Measurements from ENCODE around the gene CAPN3.
"Not testable (repeated sequence)": the region's sequence is repeated elsewhere in the genome, so short reads cannot be mapped to it uniquely, and the experiment has no call there.

The CAPN3 gene

DNA sequence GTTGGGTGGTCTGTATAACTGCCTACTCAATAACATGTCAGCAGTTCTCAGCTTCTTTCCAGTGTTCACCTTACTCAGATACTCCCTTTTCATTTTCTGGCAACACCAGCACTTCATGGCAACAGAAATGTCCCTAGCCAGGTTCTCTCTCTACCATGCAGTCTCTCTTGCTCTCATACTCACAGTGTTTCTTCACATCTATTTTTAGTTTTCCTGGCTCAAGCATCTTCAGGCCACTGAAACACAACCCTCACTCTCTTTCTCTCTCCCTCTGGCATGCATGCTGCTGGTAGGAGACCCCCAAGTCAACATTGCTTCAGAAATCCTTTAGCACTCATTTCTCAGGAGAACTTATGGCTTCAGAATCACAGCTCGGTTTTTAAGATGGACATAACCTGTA lies at the start of gene CAPN3:
Gene CAPN3 (plus strand): TSS at position 253 of the 400 bp plus-strand sequence. CDS start 305 bp downstream, outside the sequence.
- DNase-seq, result no peak

- no peak for DNase-seq
These were observed 45.8 kb upstream of the CAPN3 start for GRCh38 chr15:42313463-42313862.

DNA sequence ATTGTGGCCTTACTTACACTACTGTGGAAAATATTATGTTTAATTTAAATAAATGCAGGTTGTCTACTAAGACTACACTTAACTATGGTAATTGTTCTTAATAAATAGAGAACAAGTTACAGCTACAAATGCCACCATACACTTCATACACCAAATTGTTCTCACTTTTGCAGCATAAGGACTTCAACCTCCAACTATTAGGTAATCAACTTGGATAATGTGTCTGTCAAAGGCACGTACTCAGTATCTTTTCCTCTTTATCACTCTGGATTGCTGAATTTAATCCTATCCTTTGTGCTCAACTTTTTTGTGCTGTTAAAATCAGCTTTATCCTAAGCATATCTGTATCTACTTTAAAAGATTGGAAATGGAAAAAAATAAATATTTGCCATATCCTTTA lies 44.5 kb upstream of the CAPN3 start:
- no peak for DNase-seq

DNA sequence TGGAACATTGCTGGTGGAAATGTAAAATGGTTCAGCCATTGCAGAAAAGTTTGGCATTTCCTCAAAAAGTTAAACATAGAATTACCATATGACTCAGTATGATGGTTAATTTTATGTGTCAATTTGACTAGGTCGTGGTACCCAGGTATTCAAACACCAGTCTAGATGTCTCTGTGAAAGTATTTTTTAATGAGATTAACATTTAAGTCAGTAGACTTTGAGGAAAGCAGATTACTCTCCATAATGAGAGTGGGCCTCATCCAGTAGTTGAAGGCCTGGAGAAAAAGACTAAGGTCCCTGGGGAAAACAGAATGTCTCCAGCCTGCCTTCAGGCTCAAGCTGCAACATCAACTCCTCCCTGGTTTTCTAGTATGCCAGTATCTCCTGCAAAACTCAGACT lies 43.8 kb upstream of the CAPN3 start:
- DNase-seq, result no peak

- not testable (repeated sequence) for DNase-seq
These were observed 43.0 kb upstream of the CAPN3 start for GRCh38 chr15:42316282-42316805.

- DNase-seq, result no peak
These were observed 40.1 kb upstream of the CAPN3 start for GRCh38 chr15:42319206-42319605.

- no peak for DNase-seq
These were observed 35.0 kb upstream of the CAPN3 start for GRCh38 chr15:42324308-42324707.

DNA sequence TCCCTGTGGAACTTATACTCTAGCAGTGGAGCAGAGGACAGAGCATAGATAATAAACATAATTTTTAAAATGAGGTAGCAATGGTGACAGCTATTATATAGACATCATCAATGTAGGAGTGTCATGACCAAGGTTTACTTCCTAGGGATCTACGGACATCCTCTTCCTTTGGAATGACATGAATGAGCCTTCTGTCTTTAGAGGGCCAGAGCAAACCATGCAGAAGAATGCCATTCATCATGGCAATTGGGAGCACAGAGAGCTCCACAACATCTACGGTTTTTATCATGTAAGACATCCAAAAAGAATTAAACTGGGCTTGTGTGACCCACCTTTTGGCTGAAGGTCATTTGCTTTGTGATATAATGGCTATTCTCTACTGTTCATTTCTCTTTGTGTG lies 30.1 kb upstream of the CAPN3 start:
- DNase-seq, result no peak

DNA sequence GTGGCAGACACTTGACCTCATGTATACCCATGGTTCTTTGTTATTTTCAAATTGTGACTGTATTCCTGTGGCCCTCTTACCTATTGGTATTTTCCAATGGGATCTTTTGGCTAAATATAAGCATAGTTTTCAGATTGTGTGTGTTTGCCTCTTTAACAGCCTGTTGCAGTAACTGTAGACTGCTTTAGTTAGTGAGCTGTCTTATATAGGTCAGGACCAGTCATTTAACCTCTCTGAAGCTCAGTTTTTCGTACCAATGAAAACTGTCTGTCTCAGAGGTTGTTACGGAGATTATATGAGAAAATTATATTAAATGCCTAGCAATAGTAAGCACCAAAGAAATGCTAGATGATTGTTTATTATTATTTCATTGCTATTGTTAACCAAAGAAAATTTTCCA lies 29.3 kb upstream of the CAPN3 start:
- no peak for DNase-seq

DNA sequence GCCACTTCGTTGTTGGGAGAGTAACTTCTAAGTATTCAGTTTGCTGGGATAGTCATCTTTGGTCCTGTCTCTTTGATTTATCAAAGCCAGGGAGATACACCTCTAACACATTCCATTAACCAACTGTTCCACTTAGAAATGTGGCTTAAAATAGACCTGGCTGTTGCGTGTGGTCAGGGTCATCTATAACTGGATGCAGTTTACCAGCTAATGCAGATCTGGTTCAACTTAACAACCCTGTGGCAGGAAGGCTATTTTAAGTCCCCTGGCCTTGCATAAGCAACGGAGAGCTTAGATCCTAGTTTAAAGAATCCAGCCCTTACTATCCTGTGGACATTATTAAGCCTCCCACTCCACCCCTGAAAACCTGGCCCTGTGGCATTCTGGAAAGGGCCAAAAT lies 28.1 kb upstream of the CAPN3 start:
- DNase-seq, result no peak

GRCh38 chr15:42332331-42332730 lies 27.0 kb upstream of the CAPN3 start:
- DNase-seq, result no peak

DNA sequence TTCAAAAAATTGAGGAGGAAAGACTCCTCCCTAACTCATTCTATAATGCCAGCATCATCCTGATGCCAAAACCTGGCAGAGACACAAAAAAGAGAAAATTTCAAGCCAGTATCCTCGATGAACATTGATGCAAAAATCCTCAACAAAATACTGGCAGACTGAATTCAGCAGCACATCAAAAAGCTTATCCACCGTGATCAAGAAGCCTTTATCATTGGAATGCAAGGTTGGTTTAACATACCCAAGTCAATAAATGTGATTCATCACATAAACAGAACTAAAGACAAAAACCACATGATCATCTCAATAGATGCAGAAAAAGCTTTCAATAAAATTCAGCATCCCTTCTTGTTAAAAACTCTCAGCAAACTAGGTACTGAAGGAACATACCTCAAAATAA lies 24.2 kb upstream of the CAPN3 start:
- no peak for DNase-seq

DNA sequence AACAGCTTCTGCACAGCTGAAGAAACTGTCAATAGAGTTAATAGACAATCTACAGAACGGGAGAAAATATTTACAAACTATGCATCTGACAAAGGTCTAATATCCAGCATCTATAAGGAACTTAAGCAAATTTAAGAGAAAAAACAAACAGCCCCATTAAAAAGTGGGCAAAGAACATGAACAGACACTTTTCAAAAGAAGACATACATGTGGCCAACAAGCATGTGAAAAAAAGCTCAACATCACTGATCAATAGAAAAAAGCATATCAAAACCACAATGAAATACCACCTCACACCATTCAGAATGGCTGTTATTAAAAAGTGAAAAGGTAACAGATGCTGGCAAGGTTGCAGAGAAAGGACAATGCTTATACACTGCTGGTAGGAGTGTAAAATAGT lies 22.7 kb upstream of the CAPN3 start:
- not testable (repeated sequence) for DNase-seq

DNA sequence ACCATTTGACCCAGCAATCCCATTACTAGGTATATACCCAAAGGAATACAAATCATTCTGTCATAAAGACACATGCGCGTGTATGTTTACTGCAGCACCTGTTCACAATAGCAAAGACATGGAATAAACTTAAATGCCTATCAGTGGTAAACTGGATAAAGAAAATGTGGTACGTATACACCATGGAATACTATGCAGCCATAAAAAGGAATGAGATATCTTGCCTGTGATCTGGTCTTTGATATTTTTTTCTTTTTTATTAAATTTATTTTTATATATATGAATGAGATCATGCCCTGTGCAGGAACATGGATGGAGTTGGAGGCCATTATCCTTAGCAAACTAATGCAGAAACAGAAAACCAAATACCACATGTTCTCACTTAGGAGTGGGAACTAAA lies 22.2 kb upstream of the CAPN3 start:
- DNase-seq, result not testable (repeated sequence)

GRCh38 chr15:42338500-42338899 lies 20.8 kb upstream of the CAPN3 start:
- no peak for DNase-seq

DNA sequence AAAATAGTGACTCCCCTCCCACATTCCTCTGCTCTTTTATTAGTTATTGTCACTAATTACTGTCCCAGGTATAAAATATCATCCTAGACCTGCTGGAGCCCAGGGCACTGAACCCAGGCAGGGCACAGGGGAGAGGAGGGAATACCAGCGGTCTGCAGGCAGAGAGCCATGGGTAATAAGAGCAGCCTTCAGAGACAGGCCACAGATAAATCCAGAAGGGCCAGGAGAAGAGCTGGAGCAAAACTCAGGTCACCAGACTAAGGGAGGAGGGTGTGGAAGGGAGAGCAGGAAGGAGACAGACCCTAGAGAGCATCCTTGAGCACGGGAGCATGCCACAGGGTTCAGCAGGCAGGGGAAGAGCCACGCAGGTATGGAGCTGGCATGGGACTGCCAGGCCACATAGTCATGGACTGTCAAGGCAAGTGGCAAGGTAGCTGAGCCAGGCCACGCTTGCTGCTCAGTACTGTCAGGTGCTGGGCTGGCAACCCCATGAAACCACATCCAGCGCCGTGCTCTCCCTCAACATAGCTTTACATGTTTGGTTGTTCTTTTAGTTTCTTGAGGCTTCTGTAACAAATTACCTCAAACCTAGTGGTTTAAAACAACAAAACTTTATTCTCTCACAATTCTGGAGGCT lies 15.6 kb upstream of the CAPN3 start:
- DNase-seq, result no peak

DNA sequence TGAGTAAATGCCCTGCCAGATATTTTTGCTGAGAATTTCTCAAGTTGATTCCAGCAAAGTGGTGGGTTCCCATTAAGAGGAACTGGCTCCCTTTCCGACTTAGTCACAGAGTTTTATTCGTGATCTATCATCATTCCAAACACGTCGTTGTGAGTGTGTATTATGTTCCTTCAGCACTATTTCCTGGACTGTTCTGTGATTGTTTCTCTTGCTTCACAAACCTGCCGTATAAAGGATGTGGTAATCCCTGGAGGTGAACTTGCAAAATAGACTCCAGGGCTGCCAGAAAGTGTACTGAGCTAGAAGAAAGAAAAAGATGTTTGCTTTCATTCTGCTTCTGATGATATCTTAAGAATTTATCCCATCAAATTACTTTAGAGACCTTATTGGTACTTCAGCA lies 14.5 kb upstream of the CAPN3 start:
- DNase-seq, result no peak

- DNase-seq, result no peak
These were observed 13.8 kb upstream of the CAPN3 start for GRCh38 chr15:42345504-42345903.

DNA sequence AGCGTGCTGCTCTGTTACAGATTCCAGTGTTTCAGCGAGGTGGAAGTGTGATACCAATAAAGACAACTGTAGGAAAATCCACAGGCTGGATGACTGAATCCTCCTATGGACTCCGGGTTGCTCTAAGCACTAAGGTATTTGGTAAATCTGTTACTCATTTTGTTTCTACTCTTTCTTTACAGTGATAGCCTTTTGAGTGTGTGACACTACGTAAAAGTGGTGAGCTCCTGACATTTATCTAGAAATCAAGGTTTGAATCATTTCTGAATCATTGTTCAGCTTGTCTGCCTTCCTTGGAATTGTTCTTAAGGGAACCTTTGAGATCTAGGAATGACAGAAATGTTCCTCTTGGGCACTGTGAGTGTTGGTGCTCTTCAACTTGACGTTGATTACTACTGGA lies 11.2 kb upstream of the CAPN3 start:
- no peak for DNase-seq

DNA sequence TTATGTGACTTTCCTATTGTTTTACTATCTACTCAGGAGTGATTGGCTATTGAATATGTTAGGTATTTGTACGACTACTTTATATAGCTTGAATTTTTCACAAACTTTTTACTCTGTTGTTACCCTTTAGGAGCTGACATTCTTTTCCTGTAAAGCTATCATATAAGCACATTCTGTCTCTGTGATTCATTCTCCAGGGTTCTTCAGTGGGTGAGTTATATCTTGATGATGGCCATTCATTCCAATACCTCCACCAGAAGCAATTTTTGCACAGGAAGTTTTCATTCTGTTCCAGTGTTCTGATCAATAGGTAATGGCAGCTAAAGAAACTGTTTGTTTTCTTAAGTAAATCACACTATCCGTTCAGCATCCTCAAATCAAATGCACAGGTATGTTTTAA lies 10.1 kb upstream of the CAPN3 start:
- no peak for DNase-seq

DNA sequence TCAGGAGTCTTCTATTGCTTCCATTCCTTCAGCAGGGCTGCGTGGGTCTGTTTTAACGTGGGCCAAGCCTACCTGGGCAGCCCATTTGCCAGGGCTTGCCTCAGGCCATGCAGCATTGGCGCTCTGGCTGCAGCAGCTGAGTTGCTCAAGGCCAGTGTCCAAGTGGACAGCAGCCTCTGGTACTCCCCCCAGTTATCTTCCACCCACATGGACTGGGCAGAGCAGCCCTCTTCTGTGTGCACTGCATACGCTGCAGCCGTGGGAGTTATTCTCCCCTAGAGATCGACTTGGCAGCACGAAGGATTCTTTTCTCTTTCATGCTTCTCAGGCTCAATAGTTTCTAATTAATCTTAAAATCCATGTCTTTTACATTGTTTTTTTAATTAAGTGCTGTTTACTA lies 6.9 kb upstream of the CAPN3 start:
- no peak for DNase-seq

GRCh38 chr15:42353061-42353460 lies 6.2 kb upstream of the CAPN3 start:
- no peak for DNase-seq

DNA sequence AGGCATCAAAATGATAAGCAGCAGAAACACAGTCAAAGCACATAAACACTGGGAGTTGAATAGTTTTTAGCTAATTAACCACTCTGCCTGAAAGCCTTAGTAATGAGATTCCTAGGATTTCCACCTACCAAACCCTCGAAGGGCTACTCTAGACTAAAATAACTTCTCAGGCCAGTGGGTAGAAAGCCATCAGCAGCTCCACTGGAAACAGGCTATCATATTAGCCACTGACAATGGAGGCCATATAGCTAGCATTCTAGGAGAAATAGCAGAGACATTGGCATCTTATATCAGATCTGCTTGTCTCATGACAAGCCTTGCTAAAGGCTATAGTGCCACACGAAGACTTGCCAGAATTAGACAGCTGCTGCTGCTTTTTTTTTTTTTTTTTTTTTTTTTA lies 4.5 kb upstream of the CAPN3 start:
- DNase-seq, result no peak

- no peak for DNase-seq
These were observed 4.0 kb upstream of the CAPN3 start for GRCh38 chr15:42355291-42355690.

GRCh38 chr15:42356851-42357250 lies 2.5 kb upstream of the CAPN3 start:
- no peak for DNase-seq
